NAMALWA (cell line): ENCODE measurements around the gene NIM1K.
"Not testable (repeated sequence)": the region's sequence is repeated elsewhere in the genome, so short reads cannot be mapped to it uniquely, and the experiment has no call there.

Source experiments
- DNase-seq: peaks from one replicate; pipeline ENCODE4 v3.0.0-alpha.2; 2015; ENCODE audit warnings: low spot score

The NIM1K gene

DNA sequence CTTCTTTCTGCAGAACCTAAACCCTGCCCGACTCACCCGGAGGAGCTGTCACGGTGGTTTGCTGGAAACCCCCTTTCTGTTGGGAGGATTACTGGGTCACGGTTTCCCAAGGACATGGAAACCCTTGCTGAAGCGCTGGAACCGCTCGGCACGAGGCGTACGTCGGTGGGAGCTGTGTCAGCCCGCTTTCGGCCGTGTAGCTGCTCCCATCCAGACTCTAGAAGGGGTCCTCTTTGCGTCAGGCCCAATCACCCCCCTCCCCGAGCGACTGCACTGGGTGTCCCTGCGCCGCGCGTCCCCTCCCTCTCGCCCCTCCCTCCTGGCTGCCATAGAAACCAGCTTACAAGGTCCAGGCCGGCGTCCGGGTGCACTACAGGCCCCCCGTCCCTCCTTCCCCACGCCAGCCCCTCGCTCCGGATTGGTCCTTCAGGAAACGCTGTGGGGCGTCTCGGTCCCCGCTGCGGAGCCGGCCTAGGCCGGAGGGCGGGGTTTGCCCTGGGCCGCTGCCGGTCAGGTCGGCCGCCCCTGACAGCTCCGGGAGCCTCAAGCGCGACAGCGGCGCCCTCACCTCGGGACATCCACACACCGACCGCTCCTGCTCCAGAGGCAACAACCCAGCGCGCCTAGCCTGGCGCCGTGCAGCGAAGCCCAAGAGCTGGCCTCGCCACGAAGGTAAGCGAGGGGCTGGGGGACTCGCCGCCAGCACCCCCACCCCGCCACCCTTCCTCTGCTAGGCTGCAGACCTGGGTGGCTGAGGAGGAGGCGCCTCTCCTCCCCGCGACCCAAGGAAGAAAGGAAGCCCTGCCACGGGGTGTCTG, at the start of gene NIM1K:
TSS of gene NIM1K (plus strand) at position 486 of the 818 bp plus-strand sequence. CDS start 53,551 bp downstream, outside the sequence.
- no peak for DNase-seq

DNA sequence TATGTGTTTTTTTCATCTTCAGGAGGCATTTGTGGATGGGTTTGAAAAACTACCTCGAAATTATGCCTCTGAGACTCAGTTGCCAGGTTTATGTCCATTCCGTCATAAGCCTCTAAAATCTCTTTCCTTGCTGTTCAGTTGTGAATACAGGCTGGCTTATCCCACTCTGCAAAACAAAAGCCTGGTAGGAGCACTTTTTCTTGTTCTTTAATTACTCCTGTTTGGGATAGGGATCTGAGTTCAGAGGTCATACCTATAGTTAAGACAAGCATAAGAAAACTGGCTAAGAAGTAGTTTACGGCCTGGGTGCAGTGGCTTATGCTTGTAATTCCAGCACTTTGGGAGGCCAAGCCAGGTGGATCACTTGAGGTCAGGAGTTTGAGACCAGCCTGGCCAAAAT, 47.0 kb upstream of the NIM1K start:
- no peak for DNase-seq

GRCh38 chr5:43146958-43147357, 45.1 kb upstream of the NIM1K start:
- DNase-seq = no peak

- DNase-seq = no peak
Observed at GRCh38 chr5:43148417-43148816, 43.6 kb upstream of the NIM1K start.

DNA sequence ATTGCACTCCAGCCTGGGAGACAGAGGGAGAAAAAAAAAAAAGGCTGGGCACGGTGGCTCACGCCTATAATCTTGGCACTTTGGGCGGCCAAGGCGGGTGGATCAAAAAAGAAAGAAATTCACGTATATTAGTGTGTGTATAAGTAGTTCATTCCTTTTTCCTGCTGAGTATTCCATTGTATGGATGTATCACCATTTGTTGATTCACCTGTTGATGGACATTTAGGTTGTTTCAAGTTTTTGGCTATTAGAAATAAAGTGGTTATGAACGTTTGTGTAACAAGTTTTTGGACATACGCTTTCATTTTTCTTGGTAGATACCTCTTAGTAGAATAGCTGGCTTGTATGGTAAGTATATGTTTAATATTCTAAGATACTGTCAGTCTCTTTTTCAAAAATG, 42.8 kb upstream of the NIM1K start:
- DNase-seq = no peak

- DNase-seq = no peak
Observed at GRCh38 chr5:43150075-43150474, 42.0 kb upstream of the NIM1K start.

GRCh38 chr5:43150748-43151147, 41.3 kb upstream of the NIM1K start:
- DNase-seq = no peak

DNA sequence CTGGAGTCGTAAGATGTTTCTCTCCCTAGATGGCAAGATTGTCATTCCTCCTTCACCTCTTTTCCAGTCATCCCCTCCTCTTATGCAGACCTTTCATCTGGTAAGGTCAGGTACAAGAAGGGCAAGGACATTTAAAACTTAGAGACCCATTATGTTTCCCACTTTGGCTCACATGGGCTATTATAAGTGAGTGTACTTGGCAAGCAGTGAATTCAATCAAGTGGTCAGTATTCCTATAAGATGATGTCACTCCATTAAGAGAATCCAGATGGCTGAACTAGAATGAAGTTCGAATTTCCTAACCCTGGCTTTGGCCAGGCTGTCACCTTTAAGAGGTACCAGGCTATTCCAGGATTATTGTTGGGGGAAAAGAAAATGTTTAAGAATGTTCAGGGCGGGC, 39.1 kb upstream of the NIM1K start:
- no peak for DNase-seq

DNA sequence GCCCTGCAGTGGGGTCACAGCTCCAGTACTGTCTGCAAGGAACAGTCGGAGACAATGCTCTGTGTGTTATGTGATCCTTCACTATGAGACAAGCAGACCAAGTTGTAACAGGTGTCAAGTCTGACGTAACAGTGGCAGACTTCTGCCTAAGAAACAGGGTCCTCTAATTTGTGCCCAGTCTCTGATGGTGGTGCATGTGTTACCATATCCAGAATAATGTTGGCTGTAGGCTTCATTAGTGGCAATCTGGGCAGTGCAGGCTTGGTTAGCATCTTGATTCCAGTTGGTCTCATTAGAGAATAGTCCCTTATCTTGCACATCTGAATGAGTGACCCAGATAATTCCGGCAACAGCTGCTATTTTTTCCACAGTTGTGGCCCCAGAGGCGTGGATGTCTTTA, 37.6 kb upstream of the NIM1K start:
- no peak for DNase-seq

- no peak for DNase-seq
Observed at GRCh38 chr5:43155394-43156096, 36.5 kb upstream of the NIM1K start.

DNA sequence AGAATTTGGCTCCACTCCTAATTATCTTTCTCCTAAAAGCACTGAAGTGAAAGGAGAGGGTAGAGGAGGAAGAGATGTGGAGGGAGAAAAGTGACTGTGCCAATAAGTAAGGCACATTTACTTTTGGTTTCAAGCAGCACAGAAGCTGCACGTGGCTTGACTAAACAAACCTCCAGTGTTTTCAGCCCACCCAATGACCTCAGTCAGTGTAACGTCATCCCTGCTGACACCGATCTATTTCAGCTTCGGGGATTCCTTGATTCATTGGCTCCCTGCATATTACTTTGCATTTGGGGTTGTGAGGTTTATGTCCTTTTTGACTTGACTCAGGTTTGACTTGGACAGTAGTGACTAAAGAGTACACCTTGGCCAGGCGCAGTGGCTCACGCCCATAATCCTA, 35.6 kb upstream of the NIM1K start:
- no peak for DNase-seq

- DNase-seq = no peak
Observed at GRCh38 chr5:43157068-43157467, 35.0 kb upstream of the NIM1K start.

- no peak for DNase-seq
Observed at GRCh38 chr5:43161244-43161643, 30.8 kb upstream of the NIM1K start.

- DNase-seq = not testable (repeated sequence)
Observed at GRCh38 chr5:43164801-43165200, 27.2 kb upstream of the NIM1K start.

GRCh38 chr5:43165323-43165722, 26.7 kb upstream of the NIM1K start:
- DNase-seq = no peak

DNA sequence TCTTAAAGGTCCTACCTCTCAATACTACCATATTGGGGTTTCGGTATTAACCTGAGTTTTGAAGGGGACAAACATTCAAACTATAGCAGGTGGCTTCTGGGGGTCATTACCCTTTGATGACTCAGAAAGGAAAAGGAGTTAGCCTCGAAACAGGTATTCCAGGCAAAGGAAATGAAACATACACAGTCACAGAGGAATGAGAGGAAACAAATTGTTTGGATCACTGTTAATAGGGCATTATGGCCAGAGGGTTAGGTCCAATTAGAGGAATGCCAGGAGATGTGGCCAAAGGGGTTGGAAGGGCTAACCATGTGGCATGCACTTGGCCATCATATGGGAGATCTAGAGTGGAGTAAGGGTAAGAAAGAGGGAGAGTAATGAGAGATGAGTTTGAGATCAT, 23.9 kb upstream of the NIM1K start:
- DNase-seq = no peak

- DNase-seq = no peak
Observed at GRCh38 chr5:43171451-43171850, 20.6 kb upstream of the NIM1K start.

DNA sequence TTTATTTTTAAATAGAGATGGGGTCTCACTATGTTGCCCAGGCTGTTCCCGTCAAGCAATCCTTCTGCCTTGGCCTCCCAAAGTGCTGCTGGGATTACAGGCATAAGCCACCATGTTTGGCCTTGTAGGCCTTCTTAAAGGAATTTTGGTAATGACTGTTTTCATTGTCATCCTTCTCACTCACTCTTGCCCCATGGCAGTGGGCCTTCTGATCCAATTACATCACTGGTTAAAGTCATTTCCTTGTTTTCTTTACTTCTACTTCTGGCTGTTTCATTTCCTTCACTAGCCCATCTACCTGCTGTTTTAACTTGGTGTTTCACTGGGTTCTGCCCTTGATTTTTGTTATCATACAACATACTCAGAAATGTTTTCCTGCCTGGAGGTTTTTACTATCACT, 20.1 kb upstream of the NIM1K start:
- no peak for DNase-seq

DNA sequence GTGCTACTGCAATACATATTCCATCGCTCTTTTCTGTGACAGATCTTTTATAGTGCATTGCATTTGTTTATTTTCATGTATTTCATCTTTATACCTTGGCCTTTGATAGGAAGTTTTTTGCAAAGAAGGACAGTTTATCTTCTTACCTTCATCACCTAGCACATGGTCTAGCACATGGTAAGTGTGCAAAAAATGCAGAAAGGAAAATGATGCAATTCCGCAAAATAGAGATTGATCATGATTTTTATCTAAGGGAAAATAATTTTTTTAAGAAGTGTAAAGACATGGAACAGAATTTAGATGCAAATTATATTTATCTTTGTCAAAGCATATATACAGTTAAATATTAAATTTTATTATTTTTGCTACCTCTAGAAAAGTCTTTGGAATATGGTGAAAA, 19.2 kb upstream of the NIM1K start:
- DNase-seq = no peak

- DNase-seq = no peak
Observed at GRCh38 chr5:43174586-43174985, 17.4 kb upstream of the NIM1K start.

- DNase-seq = no peak
Observed at GRCh38 chr5:43179836-43180235, 12.2 kb upstream of the NIM1K start.

DNA sequence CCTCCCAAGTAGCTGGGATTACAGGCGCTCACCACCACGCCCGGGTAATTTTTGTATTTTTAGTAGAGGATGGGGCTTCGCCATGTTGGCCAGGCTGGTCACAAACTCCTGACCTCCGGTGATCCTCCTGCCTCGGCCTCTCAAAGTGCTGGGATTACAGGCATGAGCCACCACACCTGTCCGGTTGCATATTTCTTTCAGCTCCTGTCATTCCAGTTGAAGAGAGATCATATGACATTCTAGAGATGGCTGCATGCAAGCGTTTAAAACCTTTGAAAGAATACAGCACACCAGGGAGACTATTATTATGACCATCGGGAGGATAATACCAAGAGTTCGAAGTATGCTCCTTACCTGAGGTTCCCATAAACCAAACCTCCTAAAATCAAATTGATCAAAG, 9.6 kb upstream of the NIM1K start:
- no peak for DNase-seq

- not testable (repeated sequence) for DNase-seq
Observed at GRCh38 chr5:43183101-43183500, 8.9 kb upstream of the NIM1K start.
